Activated CD4-positive, alpha-beta T cell treated with anti-CD3 and anti-CD28 coated beads for 48 hours (primary cell): ENCODE results near the gene PLOD3.

Experiments
- DNase-seq: peaks from one replicate; pipeline ENCODE4 v3.0.0-alpha.2; 2020

Gene PLOD3

DNA sequence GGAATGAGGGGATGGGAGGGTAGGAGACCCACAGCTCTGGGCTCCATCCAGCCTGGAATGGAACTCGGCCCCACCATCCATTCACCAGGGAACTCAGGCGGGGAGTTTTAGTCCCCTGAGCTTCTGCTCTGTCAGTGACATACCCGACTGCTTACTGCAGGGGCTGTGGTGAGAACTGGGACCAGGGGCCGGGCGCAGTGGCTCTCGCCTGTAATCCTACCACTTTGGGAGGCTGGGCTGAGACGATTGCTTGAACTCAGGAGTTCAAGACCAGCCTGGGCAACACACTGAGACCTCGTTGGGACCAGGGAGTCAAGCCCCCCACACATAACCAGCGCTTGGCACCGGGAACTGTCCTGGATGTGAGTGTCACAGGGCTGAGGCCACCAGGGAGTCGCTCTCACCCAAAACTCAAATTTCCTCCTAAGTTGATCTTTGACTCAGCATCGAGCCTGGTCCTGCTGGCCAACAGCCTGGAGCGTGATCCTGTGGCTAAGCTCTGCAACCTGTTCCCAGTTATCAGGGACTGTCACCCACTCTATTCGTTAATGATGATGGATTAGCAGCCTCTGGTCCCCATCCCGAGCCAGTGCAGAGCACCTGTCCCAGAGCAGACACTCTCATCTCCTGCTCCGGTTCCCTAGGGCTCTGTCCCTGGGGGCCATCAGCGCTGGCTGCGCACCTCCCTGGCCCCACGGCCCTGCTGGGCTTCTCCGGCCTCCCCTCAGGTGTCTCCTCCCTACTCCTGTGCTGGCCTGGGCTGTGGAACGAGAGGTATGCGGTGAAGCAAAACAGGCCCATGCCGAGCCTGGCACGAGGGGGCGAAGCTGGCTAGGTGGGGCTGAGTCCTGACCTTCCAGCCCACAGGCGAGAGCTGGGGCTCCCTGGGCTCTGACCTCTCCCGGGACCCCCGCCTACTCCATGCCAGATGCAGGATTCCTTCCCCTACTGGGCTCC, 21.1 kb upstream of the PLOD3 start:
- DNase-seq, result no peak

DNA sequence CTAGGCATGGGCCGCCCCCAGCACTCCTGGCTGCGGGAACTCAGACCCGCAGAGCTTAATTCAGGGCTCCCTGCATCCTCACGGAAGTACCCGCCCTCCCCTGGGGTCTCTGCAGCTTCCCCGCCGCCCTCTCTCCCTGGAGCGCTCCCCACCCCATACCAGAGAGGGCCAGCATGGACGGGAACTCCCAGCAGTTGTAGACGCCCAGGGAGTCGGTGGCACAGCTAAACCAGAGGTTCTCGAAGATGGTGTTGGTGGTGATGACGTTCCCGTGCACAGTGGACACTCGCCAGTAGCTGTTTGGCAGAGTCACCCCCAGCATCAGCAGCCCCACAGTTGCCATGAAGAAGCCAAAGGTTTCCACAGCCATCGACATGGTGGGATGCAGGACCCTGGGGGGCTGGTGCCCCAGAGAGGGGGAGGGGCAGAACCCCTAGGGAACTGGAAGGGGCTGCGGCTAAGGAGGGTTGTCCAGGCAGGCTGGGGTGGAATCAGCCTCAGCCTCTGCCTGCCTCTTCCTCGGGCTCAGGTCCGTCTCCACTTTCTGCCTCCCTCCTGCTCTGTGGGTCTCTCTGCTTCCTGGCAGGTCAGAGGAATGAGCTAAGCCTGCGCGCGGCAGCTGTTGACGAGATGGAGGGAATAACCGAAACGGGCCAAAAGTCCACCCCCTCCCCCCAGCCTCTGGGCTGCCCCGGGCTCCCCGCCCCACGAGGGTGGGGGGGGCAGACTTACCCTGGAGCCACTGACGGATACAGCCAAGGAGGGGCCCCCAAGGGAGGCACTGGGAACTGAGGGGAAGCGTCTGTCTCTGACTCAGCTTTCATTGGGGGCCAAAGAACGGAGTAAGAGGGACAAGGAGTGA, 20.1 kb upstream of the PLOD3 start, which contains the start of gene CLDN15:
CLDN15 (minus strand) TSS at position 597 of the 862 bp plus-strand sequence; CDS start at position 376, 221 bp downstream.
- no peak for DNase-seq

DNA sequence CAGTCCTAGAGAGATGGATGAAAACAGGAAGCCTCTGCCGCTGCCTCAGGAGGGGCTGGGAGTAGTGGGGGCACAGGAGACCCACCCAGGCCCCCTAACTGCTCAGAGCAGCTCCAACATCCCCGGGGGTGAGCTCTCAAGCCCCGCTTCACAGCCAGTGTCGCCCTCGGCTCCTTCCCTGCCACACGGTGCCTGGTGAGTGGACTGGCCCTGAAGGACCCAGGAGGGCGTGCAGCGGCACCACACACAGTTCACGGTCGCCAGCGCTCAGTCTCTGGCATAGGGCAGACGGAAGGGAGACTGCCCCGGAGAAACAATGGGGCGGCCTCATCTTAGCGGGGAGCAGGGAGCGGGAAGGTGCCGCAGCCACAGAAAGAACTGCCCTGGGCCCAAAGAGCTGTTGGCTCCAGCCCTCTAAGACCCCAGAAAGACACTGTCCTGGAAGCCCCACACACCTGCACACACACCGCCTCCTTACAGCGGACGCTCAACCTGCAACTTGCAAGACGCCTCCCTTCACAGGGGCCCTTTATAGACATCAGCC, 19.0 kb upstream of the PLOD3 start:
- DNase-seq, result no peak

DNA sequence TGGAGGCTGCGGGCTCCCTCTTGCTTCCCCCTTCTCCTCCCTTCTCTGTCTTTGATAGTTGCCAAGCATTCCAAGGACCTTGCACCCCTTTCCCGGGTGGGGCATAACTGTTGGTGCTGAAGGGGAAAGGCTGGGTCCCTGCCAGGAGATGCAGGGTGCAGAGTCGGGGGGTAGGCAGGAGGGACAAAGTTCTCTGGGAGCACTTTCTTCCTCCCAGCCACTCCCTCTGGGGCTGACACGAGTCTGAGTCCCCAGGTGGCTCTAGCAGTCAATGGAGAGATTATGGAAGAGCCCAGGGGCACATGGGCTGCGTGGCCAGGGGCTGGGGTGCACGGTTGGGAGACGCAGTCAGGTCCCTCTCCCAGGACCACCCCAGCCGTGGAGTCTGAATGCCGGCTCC, 18.1 kb upstream of the PLOD3 start:
- no peak for DNase-seq

DNA sequence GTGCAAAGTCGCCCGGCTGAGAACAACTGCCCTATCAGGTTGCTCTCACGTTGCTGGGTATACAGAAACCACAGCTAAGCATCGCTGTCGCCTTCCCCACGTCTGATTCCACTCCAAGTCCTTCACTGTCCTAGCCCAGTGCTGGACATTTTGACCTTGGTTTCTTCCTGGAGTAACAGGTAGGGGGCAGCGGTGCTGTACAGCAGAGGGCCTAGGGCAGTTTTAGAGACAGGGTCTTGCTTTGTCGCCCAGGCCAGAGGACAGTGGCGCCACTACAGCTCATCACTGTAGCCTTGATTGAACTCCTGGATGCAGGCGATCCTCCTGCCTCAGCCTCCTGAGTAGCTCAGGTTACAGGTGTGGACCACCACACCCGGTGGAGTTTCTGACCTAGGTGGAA, 17.7 kb upstream of the PLOD3 start:
- DNase-seq, result no peak

DNA sequence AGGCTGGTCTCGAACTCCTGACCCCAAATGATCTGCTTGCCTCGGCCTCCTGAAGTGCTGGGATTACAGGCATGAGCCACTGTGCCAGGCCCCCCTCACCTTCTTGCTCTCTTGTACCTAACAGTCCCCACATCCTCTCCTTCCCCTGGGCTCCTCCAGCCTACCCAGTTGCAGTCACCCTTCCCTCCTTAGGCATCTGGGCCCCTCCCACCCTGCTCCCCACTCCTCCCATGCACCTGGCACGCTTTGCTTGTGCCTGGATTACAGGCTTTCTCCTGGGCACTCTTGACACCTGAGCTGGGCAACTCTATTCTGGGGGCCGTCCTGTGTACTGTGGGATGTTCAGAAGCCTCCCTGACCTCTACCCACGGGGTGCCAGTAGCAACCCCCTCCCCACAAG, 17.3 kb upstream of the PLOD3 start:
- DNase-seq, result no peak

DNA sequence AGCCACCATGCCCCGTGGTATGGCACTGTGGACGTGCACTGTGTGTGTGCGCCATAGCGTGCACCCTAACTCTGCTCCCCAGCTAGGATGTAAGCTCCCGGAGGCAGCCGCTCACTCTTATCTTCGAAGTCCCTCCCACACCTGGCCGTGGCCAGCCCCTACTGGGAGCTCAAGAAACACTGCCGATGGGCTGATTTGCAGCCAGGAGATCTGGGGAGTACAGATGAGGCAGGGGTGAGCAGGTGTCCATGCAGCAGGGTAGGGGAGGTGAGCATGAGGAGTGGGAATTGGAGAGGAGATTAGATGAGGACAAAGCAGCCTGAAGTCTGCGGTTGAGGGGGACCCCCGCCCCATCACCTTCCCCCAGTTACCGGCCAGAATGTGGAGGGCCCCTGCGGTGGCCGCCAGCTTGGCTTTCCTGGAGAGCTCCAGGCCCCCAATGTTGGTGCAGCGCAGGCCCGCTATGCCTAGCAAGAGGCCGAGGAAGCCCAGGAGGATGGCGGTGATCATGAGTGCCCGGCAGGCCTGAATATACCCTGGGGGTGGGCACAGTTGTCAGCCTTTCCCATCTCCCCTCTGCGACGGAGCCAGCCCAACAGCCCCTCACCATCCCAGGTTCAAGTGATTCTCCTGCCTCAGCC, 16.6 kb upstream of the PLOD3 start:
- no peak for DNase-seq

DNA sequence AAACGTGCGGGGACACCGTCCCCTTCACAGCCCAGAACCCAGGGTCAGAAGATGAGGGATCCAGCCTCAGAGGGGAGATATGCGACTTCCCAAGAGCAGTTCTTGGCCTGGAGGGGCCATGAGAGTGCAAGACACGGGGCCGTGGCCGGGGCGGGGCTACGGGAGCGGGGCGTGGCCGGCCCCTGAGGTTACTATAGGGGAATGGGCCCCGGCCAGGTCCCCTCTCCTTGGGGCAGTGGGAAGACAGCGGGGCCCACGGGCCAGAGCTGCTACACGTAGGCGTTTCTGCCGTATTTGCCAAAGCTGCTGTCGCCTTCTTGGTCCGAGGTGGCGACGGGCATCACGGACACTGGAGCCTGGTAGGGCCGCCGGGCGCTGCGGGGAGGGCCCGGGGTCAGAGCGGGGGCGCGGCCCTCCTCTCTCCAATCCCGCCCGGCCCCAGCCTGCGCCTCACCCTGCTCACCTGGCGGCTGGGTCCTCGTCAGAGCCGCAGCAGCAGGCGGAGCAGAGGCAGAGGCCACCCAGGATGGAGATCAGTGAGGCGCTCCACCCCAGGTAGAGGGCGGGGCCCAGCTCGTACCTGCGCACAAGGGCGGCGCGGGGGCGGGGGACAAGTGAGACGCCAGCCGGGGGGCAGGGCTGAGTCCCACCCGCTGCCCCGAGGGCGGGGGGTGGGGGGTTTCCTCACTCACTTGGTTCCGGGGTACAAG, 14.9 kb upstream of the PLOD3 start:
- DNase-seq, result no peak

DNA sequence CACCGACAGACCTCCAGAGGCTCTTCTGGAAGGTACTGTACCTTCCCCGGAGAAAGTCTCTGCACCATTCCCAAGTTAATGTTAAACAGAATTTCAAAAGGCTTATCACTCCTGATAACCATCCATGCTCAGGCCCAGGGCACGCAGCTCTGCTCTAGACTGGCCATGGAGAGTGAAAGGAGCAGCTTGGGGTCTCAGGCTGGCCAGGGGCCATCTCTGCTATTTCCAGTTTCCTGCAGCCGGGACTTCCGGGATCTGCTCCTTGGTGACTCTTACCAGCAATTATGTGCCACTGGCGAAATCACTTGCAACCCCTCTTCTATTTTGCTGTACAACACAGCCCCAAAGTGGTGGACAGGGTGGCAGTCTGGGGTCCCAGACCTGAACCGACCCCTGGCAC, 14.3 kb upstream of the PLOD3 start:
- DNase-seq, result no peak

DNA sequence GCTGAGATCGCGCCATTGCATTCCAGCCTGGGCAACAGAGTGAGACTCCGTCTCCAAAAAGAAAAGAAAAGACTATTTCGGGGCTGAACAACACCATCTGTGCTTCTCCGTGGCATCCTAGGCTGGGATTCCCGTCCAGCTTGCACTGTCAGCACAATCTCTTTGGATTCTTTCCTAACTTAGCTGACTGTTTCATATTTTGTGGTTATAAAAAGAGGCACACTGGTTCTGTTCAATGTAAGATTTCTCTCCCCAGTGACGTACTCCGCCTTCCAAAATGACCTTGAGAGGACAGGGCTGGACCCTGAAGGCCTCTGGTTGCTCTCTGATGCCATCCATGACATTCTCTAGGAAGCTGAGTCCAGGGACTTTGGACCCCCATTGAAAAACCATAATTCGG, 9.3 kb upstream of the PLOD3 start:
- no peak for DNase-seq

DNA sequence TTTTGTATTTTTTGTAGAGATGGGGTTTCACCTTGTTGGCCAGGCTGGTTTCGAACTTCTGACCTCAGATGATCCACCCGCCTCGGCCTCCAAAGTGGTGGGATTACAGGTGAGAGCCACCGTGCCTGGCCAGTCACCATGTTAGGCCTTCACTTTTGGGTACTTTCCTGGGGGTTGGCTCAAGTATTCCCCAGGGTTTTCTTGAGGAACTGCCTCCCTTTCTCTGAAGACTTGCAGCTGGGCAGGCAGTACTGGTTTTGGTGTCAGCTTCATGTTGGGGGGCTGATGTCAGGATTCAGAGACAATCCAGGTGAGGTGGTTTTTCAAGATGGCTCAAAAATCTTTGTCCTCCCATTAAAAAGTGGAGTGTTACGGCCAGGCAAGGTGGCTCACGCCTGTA, 8.3 kb upstream of the PLOD3 start:
- DNase-seq, result no peak

DNA sequence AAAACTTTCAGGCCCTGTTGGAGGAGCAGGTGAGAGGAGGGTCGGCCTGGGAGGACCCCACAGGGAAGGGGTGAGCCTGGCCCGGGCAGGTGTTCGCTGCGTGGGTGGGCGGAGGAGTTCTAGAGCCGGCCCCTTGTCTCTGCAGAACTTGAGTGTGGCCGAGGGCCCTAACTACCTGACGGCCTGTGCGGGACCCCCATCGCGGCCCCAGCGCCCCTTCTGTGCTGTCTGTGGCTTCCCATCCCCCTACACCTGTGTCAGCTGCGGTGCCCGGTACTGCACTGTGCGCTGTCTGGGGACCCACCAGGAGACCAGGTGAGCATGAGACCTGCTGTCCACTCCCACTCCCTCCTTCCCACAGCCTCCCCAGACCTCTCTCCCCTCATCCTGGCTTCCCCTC, 6.1 kb upstream of the PLOD3 start:
- DNase-seq, result no peak

DNA sequence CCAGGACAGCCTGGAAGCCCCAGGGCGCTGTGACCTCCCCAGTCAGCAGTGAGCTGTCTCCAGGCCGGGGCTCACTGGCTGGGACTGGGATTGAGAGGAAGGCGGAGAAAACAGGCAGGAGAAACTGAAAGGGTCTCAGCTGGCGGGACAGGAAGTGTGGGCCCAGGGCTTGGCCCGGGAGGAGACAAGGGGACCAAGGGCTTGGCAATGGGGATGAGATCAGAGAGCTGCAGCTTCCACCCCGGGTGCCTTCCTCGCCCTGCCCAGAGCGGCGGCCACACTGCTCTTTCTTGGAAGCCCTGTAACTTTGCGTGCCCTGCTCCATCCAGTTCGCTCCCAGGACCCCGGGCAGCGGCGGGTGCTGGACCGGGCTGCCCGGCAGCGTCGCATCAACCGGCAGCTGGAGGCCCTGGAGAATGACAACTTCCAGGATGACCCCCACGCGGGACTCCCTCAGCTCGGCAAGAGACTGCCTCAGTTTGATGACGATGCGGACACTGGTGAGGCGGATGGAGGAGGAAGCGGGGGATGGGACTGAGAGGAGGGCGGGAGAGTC, 5.0 kb upstream of the PLOD3 start:
- no peak for DNase-seq

DNA sequence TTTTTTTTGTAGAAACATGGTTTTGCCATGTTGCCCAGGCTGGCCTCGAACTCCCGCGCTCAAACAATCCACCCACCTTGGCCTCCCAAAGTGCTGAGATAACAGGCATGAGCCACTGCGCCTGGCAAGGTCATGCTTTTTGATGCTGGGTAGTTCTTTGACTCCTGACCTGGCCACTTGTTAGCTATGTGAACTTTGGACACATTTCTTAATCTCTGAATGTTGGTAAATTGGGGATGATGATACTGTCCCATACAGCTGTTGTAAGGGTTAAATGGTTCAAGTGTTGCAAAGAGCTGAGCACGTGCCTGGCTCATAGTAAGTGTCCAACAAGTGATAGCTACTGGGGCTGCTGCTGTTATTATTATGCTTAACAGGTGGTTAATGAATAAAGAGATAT, 2.9 kb upstream of the PLOD3 start:
- DNase-seq, result no peak

DNA sequence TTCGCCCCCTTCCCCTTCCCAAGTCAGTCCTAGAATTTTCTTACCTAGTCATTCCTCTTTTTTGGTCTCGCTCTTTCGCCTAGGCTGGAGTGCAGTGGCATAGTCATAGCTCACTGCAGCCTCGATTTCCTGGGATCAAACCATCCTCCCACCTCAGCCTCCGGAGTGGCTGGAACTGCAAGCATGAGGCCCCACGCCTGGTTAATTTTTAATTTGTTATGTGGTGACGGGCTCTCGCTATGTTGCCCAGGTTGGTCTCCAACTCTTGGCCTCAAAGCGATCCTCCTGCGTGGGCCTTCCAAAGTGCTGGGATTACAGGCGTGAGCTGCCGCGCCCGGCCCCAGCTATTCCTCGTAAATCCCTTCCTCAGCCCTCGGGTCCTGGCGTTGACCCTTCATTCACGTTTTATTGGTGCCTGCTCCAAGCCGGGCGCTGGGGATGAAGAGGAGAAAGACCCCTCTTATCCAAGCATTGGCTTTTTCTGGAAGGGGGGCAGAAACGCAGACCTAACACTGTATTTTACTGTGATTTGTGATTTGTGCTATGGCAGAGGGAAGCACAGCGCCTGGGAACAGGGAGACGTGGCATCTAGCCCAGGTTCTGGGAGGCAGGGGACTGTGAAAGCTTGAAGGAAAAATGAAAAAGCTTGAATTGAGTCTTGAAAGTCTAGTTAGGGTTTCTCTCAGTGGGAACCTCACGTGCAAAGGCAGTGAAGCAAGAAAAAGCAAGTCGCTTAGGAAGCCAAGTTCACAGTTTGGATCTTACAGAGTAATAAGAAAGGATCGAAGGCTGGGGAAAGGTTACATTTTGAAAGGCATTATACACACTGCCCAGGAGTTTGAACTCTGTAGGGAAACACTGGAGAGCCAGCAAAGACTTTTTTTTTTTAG, 1.1 kb upstream of the PLOD3 start:
- no peak for DNase-seq

DNA sequence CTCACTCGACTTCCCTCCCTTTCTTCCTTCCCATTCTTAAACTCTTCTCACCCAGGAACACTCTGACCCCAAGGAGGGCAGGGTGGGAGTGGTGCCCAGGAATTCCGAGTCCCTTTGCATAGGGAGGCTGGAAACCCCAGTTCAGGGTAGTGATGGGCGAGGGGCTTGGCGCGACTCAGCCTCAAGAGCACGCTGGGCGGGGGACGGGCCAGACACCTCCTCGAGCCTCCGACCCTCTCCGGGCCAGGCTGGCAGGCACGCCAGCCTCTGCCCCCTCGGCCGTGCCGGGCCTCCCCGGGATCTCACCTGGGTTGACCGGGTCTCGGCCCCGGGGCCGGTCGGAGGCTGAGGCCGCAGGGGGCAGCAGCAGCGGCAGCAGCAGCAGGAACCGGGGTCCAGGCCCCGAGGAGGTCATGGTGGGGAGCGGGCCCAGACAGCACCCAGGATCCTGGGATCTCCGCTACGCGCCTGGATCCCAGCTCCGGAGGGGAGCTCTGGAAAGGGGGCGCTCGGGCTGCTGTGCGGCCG, 457 bp downstream of the PLOD3 start:
- DNase-seq, result no peak

DNA sequence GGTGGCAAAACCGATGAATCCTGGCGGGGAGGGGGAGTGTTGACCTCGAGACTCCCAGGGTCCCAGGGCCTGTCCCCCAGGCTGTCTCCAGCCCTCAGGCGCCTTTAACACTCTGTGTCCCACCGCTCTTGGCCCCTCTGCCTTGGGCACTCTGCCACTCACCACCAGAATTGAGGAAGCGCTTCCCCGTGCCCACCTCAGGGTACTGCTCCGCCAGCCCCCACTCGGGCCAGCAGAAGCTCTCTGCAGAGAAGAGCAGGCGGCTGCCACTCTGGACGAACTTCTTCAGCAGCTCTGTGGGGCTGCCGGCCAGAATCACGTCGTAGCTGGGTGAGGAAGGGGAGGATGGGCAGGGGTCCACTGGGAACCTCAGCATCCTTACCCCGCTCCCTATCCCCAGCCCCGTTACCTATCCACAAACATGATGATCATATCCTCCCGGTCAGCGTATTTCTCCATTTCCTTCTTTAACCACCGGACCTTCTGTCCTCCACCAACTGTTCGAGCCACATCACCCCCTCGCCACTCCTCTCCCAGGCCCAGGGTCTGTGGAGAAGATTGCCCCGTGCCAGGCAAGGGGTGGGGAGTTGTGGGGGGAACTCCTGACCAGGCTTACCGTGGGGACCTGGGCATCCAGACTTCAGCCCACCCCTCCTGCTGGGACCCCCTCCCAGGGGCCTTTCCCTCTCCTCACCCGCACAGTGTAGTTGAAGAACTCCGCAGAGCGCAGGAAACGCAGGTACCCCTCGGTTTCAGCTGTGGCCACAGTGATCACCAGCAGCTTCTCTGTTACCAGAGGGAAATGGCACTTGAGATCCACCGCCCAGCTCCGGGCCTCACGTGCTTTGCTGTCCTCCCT, 1.2 kb downstream of the PLOD3 start:
- DNase-seq, result peak; percentile 16

DNA sequence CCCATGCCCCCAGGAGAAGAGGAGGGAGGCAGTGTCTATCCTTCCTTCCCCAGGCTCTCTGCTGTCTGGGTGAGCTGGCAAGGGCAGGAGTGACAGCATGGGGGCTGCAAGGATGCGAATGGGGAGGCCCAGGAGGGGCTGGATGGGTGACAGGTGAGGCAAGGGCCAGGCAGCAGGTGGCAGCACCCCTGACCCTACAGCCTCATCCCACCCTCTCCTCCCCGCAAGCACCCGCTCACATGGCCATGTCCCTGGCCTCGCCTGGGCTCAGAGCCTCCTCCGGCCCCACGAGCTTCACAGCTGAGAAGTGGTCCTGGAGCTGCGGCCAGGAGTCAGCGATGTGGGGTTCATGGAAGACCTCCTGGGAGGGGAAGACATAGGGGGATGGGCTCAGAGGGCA, 5.4 kb downstream of the PLOD3 start:
- DNase-seq, result no peak

DNA sequence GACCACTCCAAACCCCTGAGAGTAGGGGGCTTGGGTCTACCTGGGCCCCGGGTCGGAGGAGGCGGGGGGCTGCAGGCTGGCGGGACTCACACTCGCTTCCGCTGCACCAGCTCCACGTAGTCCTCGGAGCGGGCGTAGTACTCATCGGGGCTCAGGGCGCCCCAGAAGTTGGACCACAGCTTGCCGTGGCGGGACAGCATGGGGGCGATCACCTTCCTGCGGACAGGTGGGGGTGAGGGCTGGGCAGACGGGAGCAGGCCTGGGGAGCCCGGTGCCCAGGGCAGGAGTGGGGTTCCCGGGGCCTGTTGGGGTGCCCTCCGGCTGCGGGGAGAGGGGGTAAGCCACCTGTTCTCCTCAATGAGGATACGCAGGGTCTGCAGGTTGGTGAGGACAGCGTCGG, 5.9 kb downstream of the PLOD3 start:
- no peak for DNase-seq

DNA sequence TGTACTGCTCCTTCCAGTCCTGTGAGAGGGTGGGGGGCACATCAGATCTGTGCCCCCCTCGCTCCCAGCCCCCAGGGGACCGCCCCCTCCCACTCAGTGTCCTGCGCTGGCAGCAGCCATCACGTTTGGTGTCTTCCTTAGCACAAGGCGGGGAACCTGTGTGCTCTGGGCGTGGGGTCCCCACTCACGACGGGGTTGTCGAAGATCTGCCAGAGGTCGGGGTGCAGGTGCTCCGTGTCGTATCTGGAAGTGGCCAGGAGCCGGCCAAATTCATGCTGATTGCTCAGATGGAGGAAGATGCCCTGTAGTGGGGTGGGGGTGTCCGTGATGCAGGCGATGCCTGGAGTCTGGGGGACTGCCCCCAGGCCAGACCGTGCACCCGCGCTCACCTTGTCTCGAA, 7.2 kb downstream of the PLOD3 start:
- DNase-seq, result no peak
